HepG2 (cell line): Measurements from ENCODE around the gene SHROOM2. TPM values are rescaled to one million over a fixed set of nuclear protein-coding genes. Genes with fewer than 3 reads are reported as not detected.

ENCODE experiments used
- ATAC-seq: fragments of 200-7000 bp; cut with Tn5 transposase; 3 replicates; pipeline ENCODE4 v1.9.1; 2020; ENCODE audit warnings: mild to moderate bottlenecking, moderate library complexity
- BruUV-seq: library from RNA; stranded (reverse); fragments of 400-500 nt; replicated peaks from 2 replicates; lab custom pipeline; 2021; lab: Mats Ljungman, UMichigan
- CTCF ChIA-PET: fragments of 300-600 bp; formaldehyde crosslinking; extraction: SDS; loops from one replicate; lab custom pipeline; 2021; ENCODE audit warnings: low total read pairs, inconsistent platforms, low intra/inter-chr PET ratio; lab: Yijun Ruan, JAX
- POLR2A ChIA-PET: fragments of 350-600 bp; sonication (Branson Sonifier 250); formaldehyde crosslinking; loops from one replicate; lab custom pipeline; 2020; ENCODE audit warnings: antibody characterized with exemption, inconsistent platforms; lab: Yijun Ruan, JAX
- DNase-seq: peaks from one replicate; pipeline ENCODE4 v3.0.0-alpha.2; 2015; ENCODE audit warnings: low spot score
- FAIRE-seq: peaks from 3 replicates; lab custom pipeline; 2011; peaks lifted over from hg19 to GRCh38; lab: Jason Lieb, UNC
- H2AFZ ChIP-seq: one replicate; pipeline ENCODE4 v1.6.1; 2011; ENCODE audit warnings: low read length, inconsistent platforms
- H3K27ac ChIP-seq: fragments of 300-600 bp; 3 replicates; pipeline ENCODE4 v1.8.0; 2011; ENCODE audit warnings: mixed run types, mild to moderate bottlenecking, mixed read lengths, low read length, inconsistent platforms; ENCODE audit not compliant: insufficient read depth; ENCODE audit errors: extremely low read length
- H3K27me3 ChIP-seq, 2 experiments: fragments of 200-600 bp in 1 of 2; 2 replicates in 1 of 2; 3 replicates in 1 of 2; pipeline versions ENCODE4 v1.6.0 to v1.8.0; 2011; ENCODE audit warnings: low read length in 2 of 2, mild to moderate bottlenecking in 2 of 2, moderate library complexity in 2 of 2, inconsistent platforms in 1 of 2; ENCODE audit not compliant: insufficient read depth in 2 of 2, control insufficient read depth in 1 of 2
- H3K36me3 ChIP-seq, 2 experiments: fragments of 200-600 bp in 1 of 2; replicated peaks in 1 of 2; 2 replicates in 1 of 2; 3 replicates in 1 of 2; pipeline versions ENCODE4 v1.5.1 to v1.8.0; 2011; ENCODE audit warnings: low read length in 2 of 2, inconsistent platforms in 1 of 2; ENCODE audit not compliant: insufficient read depth in 2 of 2, control insufficient read depth in 1 of 2
- H3K4me1 ChIP-seq: 2 replicates; pipeline ENCODE4 v1.5.1; 2012; ENCODE audit warnings: low read length, inconsistent platforms; ENCODE audit not compliant: insufficient read depth
- H3K4me2 ChIP-seq: 2 replicates; pipeline ENCODE4 v1.6.0; 2011; ENCODE audit warnings: low read depth, low read length, inconsistent platforms
- H3K4me3 ChIP-seq, 3 experiments: fragments of 200-600 bp in 1 of 3; sonication (generic), shearing (Covaris generic) in 1 of 3; replicated peaks in 1 of 3; 2 replicates each; pipeline ENCODE4 v1.5.1; 2011 to 2016; ENCODE audit warnings: low read length in 3 of 3, inconsistent platforms in 2 of 3, low read depth in 2 of 3, mild to moderate bottlenecking in 2 of 3, control low read depth in 1 of 3, mixed read lengths in 1 of 3; ENCODE audit not compliant: insufficient read depth in 1 of 3
- H3K79me2 ChIP-seq: one replicate; pipeline ENCODE4 v1.6.1; 2011; ENCODE audit warnings: low read length, inconsistent platforms; ENCODE audit not compliant: insufficient read depth
- H3K9ac ChIP-seq: 2 replicates; pipeline ENCODE4 v1.6.0; 2011; ENCODE audit warnings: mild to moderate bottlenecking, low read depth, low read length, inconsistent platforms; ENCODE audit not compliant: insufficient read depth
- H3K9me3 ChIP-seq: 2 replicates; pipeline ENCODE4 v1.5.1; 2012; ENCODE audit warnings: mild to moderate bottlenecking, low read length
- H4K20me1 ChIP-seq: 2 replicates; pipeline ENCODE4 v1.6.0; 2011; ENCODE audit warnings: inconsistent platforms, mild to moderate bottlenecking, low read length, moderate library complexity; ENCODE audit not compliant: insufficient read depth
- BORCS8-MEF2B ChIP-seq: sonication (generic); formaldehyde crosslinking; IDR thresholded peaks from 2 replicates; pipeline ENCODE4 v1.8.0; 2022; ENCODE audit warnings: mild to moderate bottlenecking, missing genetic modification reagents
- ETV6 ChIP-seq: sonication (generic); formaldehyde crosslinking; conservative IDR thresholded peaks from 2 replicates; pipeline ENCODE4 v1.4.0; 2020; ENCODE audit warnings: missing genetic modification reagents
- NCOR1 ChIP-seq: fragments of 200-600 bp; sonication (generic); IDR thresholded peaks from 2 replicates; pipeline ENCODE4 v1.7.0; 2017; ENCODE audit warnings: antibody characterized with exemption, low read length, borderline replicate concordance
- SAFB2 ChIP-seq: sonication (generic); formaldehyde crosslinking; IDR thresholded peaks from 2 replicates; pipeline ENCODE4 v1.5.1; 2020; ENCODE audit warnings: missing genetic modification reagents, low read depth, mild to moderate bottlenecking, borderline replicate concordance
- SMAD3 ChIP-seq: sonication (generic); formaldehyde crosslinking; IDR thresholded peaks from 2 replicates; pipeline ENCODE4 v1.4.0; 2020; ENCODE audit warnings: missing genetic modification reagents
- ZC3H13 ChIP-seq: sonication (generic); formaldehyde crosslinking; IDR thresholded peaks from 2 replicates; pipeline ENCODE4 v1.8.1; 2023; ENCODE audit warnings: mild to moderate bottlenecking, missing genetic modification reagents, moderate library complexity
- ZNF142 ChIP-seq: sonication (generic); formaldehyde crosslinking; IDR thresholded peaks from 2 replicates; pipeline ENCODE4 v1.4.0; 2020; ENCODE audit warnings: missing genetic modification reagents
- ZNF274 ChIP-seq: sonication (generic); formaldehyde crosslinking; IDR thresholded peaks from 2 replicates; pipeline ENCODE4 v1.5.1; 2020; ENCODE audit warnings: mild to moderate bottlenecking, missing genetic modification reagents
- ZNF3 ChIP-seq: IDR thresholded peaks from 2 replicates; pipeline ENCODE4 v1.7.0; 2017; ENCODE audit warnings: inconsistent platforms
- ZNF432 ChIP-seq: sonication (generic); formaldehyde crosslinking; IDR thresholded peaks from 2 replicates; pipeline ENCODE4 v1.5.0; 2020; ENCODE audit warnings: missing genetic modification reagents, mild to moderate bottlenecking, borderline replicate concordance
- ZNF510 ChIP-seq: sonication (generic); formaldehyde crosslinking; IDR thresholded peaks from 2 replicates; pipeline ENCODE4 v1.4.0; 2020; ENCODE audit warnings: low read depth, mild to moderate bottlenecking, missing genetic modification reagents
- ZNF616 ChIP-seq: sonication (generic); formaldehyde crosslinking; IDR thresholded peaks from 2 replicates; pipeline ENCODE4 v1.5.0; 2020; ENCODE audit warnings: low read depth, mild to moderate bottlenecking, missing genetic modification reagents
- ZNF883 ChIP-seq: sonication (generic); formaldehyde crosslinking; IDR thresholded peaks from 2 replicates; pipeline ENCODE4 v1.5.1; 2020; ENCODE audit warnings: mild to moderate bottlenecking, missing genetic modification reagents; ENCODE audit errors: not compliant biosample characterization
- ZSCAN12 ChIP-seq: sonication (generic); formaldehyde crosslinking; IDR thresholded peaks from 2 replicates; pipeline ENCODE4 v1.9.0; 2021; ENCODE audit warnings: mild to moderate bottlenecking, missing genetic modification reagents
- ZSCAN21 ChIP-seq: sonication (generic); formaldehyde crosslinking; IDR thresholded peaks from 2 replicates; pipeline ENCODE4 v1.8.0; 2022; ENCODE audit warnings: mild to moderate bottlenecking, missing genetic modification reagents, moderate library complexity, borderline replicate concordance
- WGBS: methylation state at CpG from one replicate; pipeline ENCODE4 v1.1.6; 2017; ENCODE audit warnings: low lambda C conversion rate; 5-methylcytosine and 5-hydroxymethylcytosine counted together
- in situ Hi-C: cut with HindIII; loops from 2 replicates; pipeline ENCODE4 v1.10.0; 2017; ENCODE audit warnings: low pct_unique_long_range_greater_than_20kb; ENCODE audit not compliant: extremely low pct_ligation_motif_present
- intact Hi-C: fragments of 100-400 bp; cut with micrococcal nuclease; formaldehyde crosslinking; loops from one replicate; pipeline ENCODE4 v1.10.0; 2022; ENCODE audit not compliant: unreplicated experiment
- polyA plus RNA-seq, 8 experiments: library from polyadenylated mRNA; depleted of rRNA in 3 of 8; stranded (reverse) in 7 of 8; unstranded in 1 of 8; fragments of >200 nt; fragmentation: Illumina TruSeq in 4 of 8; extraction: Trizol in 4 of 8; gene quantifications; 2 replicates each; pipeline versions ENCODE4 v1.2.1 to v1.2.3, GENCODE V29; 2011 to 2016; ENCODE audit warnings: low read depth in 4 of 8, missing spikeins in 1 of 8, mixed read lengths in 1 of 8; ENCODE audit not compliant: insufficient read depth in 1 of 8
- total RNA-seq, 5 experiments: library from RNA; depleted of rRNA; stranded (reverse); fragments of >200 nt; fragmentation: Illumina TruSeq; extraction: Trizol; gene quantifications; 2 replicates each; pipeline ENCODE4 v1.2.3, GENCODE V29; 2016; ENCODE audit warnings: low read depth in 1 of 5
- TF ChIP-seq, protein P1 (sequence below): sonication (generic); formaldehyde crosslinking; IDR thresholded peaks from 2 replicates; pipeline ENCODE4 v1.5.0; 2020; ENCODE audit warnings: missing genetic modification reagents

Gene SHROOM2
- total and polyA plus RNA-seq, 2 of the 13 experiments (the other 11 are each of a cell fraction or from before 2014, with no cell fraction given) = 0.92 to 1.4 TPM

GRCh38 chrX:9903146-9903545 lies 116.9 kb downstream of the SHROOM2 start (continued):
- TF ChIP-seq, protein P1, sequence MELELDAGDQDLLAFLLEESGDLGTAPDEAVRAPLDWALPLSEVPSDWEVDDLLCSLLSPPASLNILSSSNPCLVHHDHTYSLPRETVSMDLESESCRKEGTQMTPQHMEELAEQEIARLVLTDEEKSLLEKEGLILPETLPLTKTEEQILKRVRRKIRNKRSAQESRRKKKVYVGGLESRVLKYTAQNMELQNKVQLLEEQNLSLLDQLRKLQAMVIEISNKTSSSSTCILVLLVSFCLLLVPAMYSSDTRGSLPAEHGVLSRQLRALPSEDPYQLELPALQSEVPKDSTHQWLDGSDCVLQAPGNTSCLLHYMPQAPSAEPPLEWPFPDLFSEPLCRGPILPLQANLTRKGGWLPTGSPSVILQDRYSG = no peak
- TF ChIP-seq ZSCAN12 = no peak
- TF ChIP-seq SMAD3 (CRISPR knock-in tag) = no peak

DNA sequence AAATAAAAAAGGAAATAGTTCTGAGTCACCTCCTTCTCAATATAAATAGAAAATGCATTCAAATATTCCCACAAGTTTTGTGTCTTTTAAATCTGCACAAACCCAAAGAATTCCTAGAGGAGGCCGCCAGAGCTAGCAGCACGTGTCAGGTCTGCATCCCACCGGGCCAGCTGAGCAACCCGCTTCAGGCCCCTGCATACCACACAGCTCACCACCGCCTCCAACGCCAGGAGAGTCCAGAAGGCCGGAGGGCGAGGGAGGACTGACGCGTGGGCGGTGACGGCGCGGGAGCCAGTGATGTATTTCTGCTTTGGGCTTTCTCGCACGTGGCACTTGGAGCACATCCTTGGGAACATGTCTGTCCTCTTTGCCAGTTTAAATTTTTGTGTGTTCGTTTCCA lies 119.1 kb downstream of the SHROOM2 start:
- Histone ChIP-seq H3K79me2 (no peaks in the 10 kb centered on the region), H3K4me2 (no peak overlapping the region), H3K27ac (no peak overlapping the region), H3K4me1 (0 out of 2 replicates have a peak, but pooled peaks cover 12% of the 10 kb centered on the region), H3K27me3 (no peaks in the 10 kb centered on the region), H3K4me3 (no peak overlapping the region), H3K36me3 (no peaks in the 10 kb centered on the region), H2AFZ (no peak overlapping the region), H4K20me1 (no peaks in the 10 kb centered on the region), H3K9ac (no peak overlapping the region), H3K9me3 (no peaks in the 10 kb centered on the region)
- no TSS peak for BruUV-seq
- ChIA-PET POLR2A (no interaction called here), CTCF (no interaction called here)
- WGBS = 96% methylated on average over 11 of the region's 17 CpGs
- DNase-seq (no peak), FAIRE-seq (no peak), ATAC-seq (no peak)
- in situ Hi-C loops = no loop called here
- intact Hi-C loops = no loop called here
- no peak for TF ChIP-seq ZNF510 (CRISPR knock-in tag)
- TF ChIP-seq SAFB2 (CRISPR knock-in tag) = no peak
- no peak for TF ChIP-seq ZSCAN21 (CRISPR knock-in tag)
- TF ChIP-seq ZNF3 (CRISPR knock-in tag) = no peak
- TF ChIP-seq BORCS8-MEF2B = no peak
- TF ChIP-seq ZNF883 (CRISPR knock-in tag) = no peak
- no peak for TF ChIP-seq ZC3H13 (CRISPR knock-in tag)
- TF ChIP-seq ZNF616 (CRISPR knock-in tag) = no peak
- no peak for TF ChIP-seq ZNF432 (CRISPR knock-in tag)
- no peak for TF ChIP-seq ZNF142 (CRISPR knock-in tag)
- TF ChIP-seq NCOR1 = no peak
- no peak for TF ChIP-seq ETV6
- no peak for TF ChIP-seq ZNF274 (CRISPR knock-in tag)
